AG10803 (cell line): ENCODE data around the gene ZBTB20.
A peak's percentile ranks its signal among the peaks of the same experiment; 100 is the strongest.

Experiments used
- DNase-seq: peaks from one replicate; pipeline ENCODE4 v3.0.0; 2010; ENCODE audit warnings: low read depth
- H3K4me3 ChIP-seq: 2 replicates; pipeline ENCODE4 v1.5.1; 2011; ENCODE audit warnings: mild to moderate bottlenecking, low read length, control low read depth
- TF ChIP-seq, protein P1 (sequence below): conservative IDR thresholded peaks from 2 replicates; pipeline ENCODE4 v1.5.1; 2011; ENCODE audit warnings: mild to moderate bottlenecking, low read length, control low read depth, inconsistent platforms

Gene ZBTB20

DNA sequence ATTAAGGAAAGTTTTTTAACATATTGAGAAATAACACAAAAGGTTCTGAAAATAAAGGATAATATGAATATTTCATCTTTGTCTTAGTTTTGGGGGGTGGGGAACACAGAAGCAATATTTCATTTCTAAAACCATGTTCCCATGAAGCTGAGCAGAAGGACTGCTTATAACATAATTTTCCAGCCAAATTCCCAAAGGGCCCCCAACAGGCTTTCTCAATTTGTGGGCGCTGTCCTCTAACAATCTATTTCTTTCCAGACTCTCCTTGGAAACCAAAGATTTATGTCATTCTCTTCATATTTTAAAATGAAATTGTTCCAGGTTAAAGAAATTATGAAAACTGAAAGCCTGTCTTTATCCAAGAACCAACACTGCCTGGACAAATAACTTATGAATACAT lies 273.5 kb downstream of the ZBTB20 start:
- DNase-seq = no peak
- H3K4me3 ChIP-seq = no peak overlapping the region
- TF ChIP-seq, protein P1, sequence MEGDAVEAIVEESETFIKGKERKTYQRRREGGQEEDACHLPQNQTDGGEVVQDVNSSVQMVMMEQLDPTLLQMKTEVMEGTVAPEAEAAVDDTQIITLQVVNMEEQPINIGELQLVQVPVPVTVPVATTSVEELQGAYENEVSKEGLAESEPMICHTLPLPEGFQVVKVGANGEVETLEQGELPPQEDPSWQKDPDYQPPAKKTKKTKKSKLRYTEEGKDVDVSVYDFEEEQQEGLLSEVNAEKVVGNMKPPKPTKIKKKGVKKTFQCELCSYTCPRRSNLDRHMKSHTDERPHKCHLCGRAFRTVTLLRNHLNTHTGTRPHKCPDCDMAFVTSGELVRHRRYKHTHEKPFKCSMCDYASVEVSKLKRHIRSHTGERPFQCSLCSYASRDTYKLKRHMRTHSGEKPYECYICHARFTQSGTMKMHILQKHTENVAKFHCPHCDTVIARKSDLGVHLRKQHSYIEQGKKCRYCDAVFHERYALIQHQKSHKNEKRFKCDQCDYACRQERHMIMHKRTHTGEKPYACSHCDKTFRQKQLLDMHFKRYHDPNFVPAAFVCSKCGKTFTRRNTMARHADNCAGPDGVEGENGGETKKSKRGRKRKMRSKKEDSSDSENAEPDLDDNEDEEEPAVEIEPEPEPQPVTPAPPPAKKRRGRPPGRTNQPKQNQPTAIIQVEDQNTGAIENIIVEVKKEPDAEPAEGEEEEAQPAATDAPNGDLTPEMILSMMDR = no peak

DNA sequence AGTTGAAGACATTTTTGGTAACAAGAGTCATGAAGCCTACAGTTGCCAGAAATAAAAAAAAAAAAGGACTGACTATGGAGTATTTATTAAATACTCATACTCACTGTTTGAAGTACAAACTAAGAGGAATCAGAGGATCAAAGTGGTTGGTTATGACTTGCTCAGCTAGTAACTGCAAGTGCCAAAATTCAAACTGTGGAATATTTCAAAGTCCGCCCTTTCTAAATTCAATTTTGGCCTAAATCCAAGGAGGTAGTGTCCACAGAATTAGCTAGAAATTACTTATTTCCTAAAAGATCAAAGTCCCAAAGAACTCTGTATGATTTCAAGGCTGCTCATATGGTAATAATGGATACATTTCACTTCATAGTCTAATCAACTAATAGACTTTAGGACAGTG lies 274.5 kb downstream of the ZBTB20 start:
- no peak overlapping the region for H3K4me3 ChIP-seq
- DNase-seq = peak; percentile 4
- TF ChIP-seq, protein P1 = no peak

DNA sequence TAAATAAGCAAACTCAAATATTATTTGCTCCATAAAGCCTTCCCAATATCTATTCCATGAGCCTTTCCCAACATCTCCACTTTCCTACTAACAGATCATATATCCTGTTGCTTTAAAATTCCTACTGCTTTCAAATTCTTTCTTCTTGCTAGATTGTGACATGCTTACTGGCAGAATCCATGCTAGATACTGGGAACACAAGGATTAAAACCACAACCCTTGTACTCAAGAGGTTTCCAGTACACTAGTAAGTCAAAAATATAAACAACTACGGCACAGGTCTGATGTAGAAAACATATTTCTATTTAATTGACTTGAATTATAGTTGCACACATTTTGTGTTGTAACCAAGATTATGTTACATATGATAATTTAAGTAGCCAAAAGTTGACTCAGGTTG lies 275.0 kb downstream of the ZBTB20 start:
- TF ChIP-seq, protein P1 = no peak
- H3K4me3 ChIP-seq = no peak overlapping the region
- DNase-seq = peak; percentile 58

DNA sequence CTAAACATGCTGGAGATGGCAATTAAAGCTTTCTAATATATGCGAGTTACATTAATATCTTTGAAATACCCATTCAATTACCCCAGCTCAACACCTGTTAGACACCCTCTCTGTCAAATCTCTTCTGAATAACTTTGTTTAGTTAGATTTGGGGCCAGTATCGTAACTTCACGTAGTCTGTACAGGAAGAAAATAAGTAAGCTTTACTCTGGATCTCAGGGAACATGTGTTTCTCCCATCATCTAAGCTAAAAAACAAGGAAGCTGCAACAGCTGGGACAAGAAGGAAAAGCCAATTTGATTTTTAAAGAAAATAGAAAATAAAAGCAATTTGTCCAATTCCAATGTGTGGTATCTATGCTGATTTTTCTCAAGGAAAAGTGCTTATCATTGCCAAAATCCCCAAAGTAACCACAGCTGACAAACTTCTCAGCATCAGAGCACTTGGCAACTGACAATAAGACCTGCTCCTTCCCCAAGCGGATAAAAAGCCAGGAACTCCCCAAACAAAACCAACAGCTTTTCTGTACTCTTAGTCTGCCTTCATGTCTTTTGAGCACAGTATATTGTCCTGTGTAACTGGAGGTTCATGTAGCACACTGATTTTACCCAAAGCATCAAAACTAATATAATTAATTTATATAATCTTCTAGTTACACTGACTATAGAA lies 279.1 kb downstream of the ZBTB20 start:
- no peak for DNase-seq
- TF ChIP-seq, protein P1 = no peak
- H3K4me3 ChIP-seq = no peak overlapping the region

DNA sequence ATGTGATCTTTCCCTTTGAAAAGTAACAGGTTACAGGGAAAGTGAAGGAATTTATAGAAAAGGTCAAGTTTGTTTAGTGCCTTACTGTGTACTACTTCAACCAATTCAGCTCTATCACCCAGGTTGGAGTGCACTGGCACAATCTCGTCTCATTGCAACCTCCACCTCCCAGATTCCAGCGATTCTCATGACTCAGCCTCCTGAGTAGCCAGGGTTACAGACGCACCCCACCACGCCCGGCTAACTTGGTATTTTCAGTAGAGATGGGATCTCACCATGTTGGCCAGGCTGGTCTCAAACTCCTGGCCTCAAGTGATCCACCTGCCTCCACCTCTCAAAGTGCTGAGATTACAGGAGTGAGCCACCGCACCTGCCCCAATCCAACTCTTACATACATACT lies 279.7 kb downstream of the ZBTB20 start:
- TF ChIP-seq, protein P1 = no peak
- H3K4me3 ChIP-seq = no peak overlapping the region
- no peak for DNase-seq

DNA sequence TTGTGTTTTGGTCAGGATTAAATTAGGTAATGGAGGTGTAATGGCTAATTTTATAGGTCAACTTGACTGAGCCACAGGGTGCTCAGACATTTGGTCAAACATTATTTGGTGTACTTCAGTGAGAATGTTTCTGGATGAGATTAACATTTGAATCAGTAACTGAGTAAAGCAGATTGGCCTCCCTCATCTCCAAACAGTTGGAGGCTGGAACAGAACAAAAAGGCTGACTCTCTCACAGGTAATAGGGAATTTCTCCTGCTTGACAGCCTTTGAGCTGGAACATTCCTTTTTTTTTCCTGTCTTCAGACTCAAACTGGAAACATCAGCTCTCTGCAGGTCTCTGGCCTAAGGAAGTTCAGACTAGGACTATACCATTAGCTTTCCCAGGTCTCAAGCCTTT lies 280.7 kb downstream of the ZBTB20 start:
- DNase-seq = no peak
- TF ChIP-seq, protein P1 = no peak
- H3K4me3 ChIP-seq = no peak overlapping the region

DNA sequence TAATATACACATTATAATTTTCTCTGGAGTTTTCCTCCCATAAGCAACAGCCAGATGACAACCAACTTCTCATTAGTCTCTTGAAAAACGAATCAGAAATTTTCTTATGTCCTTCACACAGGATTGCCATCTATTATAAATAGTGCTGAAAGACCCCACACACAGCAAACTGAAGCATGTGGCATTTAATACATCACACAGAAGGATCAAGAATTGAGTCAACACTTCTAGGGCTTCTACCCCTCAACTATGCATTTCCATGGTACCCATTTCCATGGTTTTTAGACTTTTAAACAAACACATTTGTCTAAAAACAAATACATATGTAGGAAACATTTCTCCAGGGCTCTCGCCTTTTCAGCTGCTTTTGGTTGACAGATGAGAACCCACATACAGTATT lies 282.1 kb downstream of the ZBTB20 start:
- TF ChIP-seq, protein P1 = no peak
- DNase-seq = peak; percentile 8

More for the DNA sequence above, 282.1 kb downstream of the ZBTB20 start:
- no peak overlapping the region for H3K4me3 ChIP-seq
